IMR-90 (cell line): ENCODE data around the gene UCHL5. TPM values are rescaled to one million over a fixed set of nuclear protein-coding genes. Genes with fewer than 3 reads are reported as not detected.

Source experiments
- ATAC-seq: fragments of 200-7000 bp; cut with Tn5 transposase; 2 replicates; pipeline ENCODE4 v1.9.1; 2020; ENCODE audit warnings: low read depth, mild to moderate bottlenecking, moderate library complexity
- BruUV-seq: library from RNA; stranded (reverse); fragments of 400-500 nt; replicated peaks from 2 replicates; lab custom pipeline; 2021; lab: Mats Ljungman, UMichigan
- CTCF ChIA-PET: fragments of 300-600 bp; formaldehyde crosslinking; extraction: SDS; loops from one replicate; lab custom pipeline; 2021; ENCODE audit warnings: antibody characterized with exemption; lab: Yijun Ruan, JAX
- POLR2A ChIA-PET: fragments of 300-600 bp; sonication (Branson Sonifier 250); formaldehyde crosslinking; loops from one replicate; lab custom pipeline; 2022; ENCODE audit warnings: antibody characterized with exemption; ENCODE audit not compliant: unreplicated experiment; lab: Charles Lee
- DNase-seq: peaks from one replicate; pipeline ENCODE4 v3.0.0; 2013
- H2AFZ ChIP-seq: replicated peaks from 2 replicates; pipeline ENCODE3; 2013; ENCODE audit warnings: low read length, mild to moderate bottlenecking; ENCODE audit not compliant: poor library complexity
- H2AK5ac ChIP-seq: 2 replicates; pipeline ENCODE4 v1.6.1; 2013; ENCODE audit warnings: low read depth, low read length, inconsistent platforms
- H2AK9ac ChIP-seq: replicated peaks from 2 replicates; pipeline ENCODE3; 2013; ENCODE audit warnings: mild to moderate bottlenecking, low read depth, low read length, moderate library complexity; ENCODE audit not compliant: poor library complexity
- H2BK120ac ChIP-seq: 2 replicates; pipeline ENCODE4 v1.6.1; 2013; ENCODE audit warnings: low read depth, low read length, inconsistent platforms
- H2BK15ac ChIP-seq: 3 replicates; pipeline ENCODE4 v1.6.1; 2013; ENCODE audit warnings: low read depth, low read length, inconsistent platforms
- H2BK20ac ChIP-seq: 2 replicates; pipeline ENCODE4 v1.6.1; 2013; ENCODE audit warnings: low read depth, mild to moderate bottlenecking, inconsistent platforms, low read length, moderate library complexity
- H2BK5ac ChIP-seq: 2 replicates; pipeline ENCODE4 v1.6.1; 2013; ENCODE audit warnings: mild to moderate bottlenecking, low read depth, low read length, inconsistent platforms; ENCODE audit not compliant: poor library complexity, severe bottlenecking
- H3K14ac ChIP-seq: replicated peaks from 2 replicates; pipeline ENCODE4 v1.6.1; 2013; ENCODE audit warnings: low read depth, low read length, inconsistent platforms
- H3K18ac ChIP-seq: 2 replicates; pipeline ENCODE4 v1.6.1; 2013; ENCODE audit warnings: low read depth, low read length, control low read depth
- H3K23ac ChIP-seq: 2 replicates; pipeline ENCODE4 v1.6.1; 2013; ENCODE audit warnings: low read depth, low read length, inconsistent platforms
- H3K27ac ChIP-seq: 2 replicates; pipeline ENCODE4 v1.5.1; 2013; ENCODE audit warnings: mild to moderate bottlenecking, control low read depth, low read length; ENCODE audit not compliant: insufficient read depth
- H3K27me3 ChIP-seq: 2 replicates; pipeline ENCODE4 v1.6.1; 2013; ENCODE audit warnings: low read length; ENCODE audit not compliant: control insufficient read depth, insufficient read depth
- H3K36me3 ChIP-seq: 2 replicates; pipeline ENCODE4 v1.6.1; 2013; ENCODE audit warnings: low read length, mixed read lengths; ENCODE audit not compliant: control insufficient read depth, insufficient read depth
- H3K4ac ChIP-seq: 2 replicates; pipeline ENCODE4 v1.6.1; 2013; ENCODE audit warnings: low read depth, low read length, inconsistent platforms
- H3K4me1 ChIP-seq: 2 replicates; pipeline ENCODE4 v1.6.1; 2013; ENCODE audit warnings: low read length, mixed read lengths; ENCODE audit not compliant: control insufficient read depth, insufficient read depth
- H3K4me2 ChIP-seq: 2 replicates; pipeline ENCODE4 v1.6.1; 2013; ENCODE audit warnings: low read depth, mild to moderate bottlenecking, control low read depth, low read length, moderate library complexity
- H3K4me3 ChIP-seq: 2 replicates; pipeline ENCODE4 v1.5.1; 2013; ENCODE audit warnings: low read depth, mild to moderate bottlenecking, control low read depth, low read length, moderate library complexity; ENCODE audit not compliant: insufficient read depth
- H3K56ac ChIP-seq: 2 replicates; pipeline ENCODE4 v1.6.1; 2013; ENCODE audit warnings: low read length, inconsistent platforms; ENCODE audit not compliant: insufficient read depth; ENCODE audit errors: extremely low read depth
- H3K79me1 ChIP-seq, 2 experiments: 2 replicates each; pipeline ENCODE4 v1.6.1; 2013; ENCODE audit warnings: low read length in 2 of 2, inconsistent platforms in 1 of 2, low read depth in 1 of 2
- H3K9ac ChIP-seq: 2 replicates; pipeline ENCODE4 v1.6.1; 2013; ENCODE audit warnings: low read depth, low read length, control low read depth
- H3K9me1 ChIP-seq: 2 replicates; pipeline ENCODE4 v1.6.1; 2013; ENCODE audit warnings: low read length, inconsistent platforms; ENCODE audit not compliant: insufficient read depth
- H3K9me3 ChIP-seq: 2 replicates; pipeline ENCODE4 v1.6.1; 2013; ENCODE audit warnings: low read length; ENCODE audit not compliant: control insufficient read depth, insufficient read depth
- H4K20me1 ChIP-seq: 2 replicates; pipeline ENCODE4 v1.6.1; 2013; ENCODE audit warnings: low read length, inconsistent platforms; ENCODE audit not compliant: insufficient read depth
- H4K5ac ChIP-seq: 2 replicates; pipeline ENCODE4 v1.6.1; 2013; ENCODE audit warnings: mild to moderate bottlenecking, low read depth, low read length, control low read depth
- H4K8ac ChIP-seq, 2 experiments: 2 replicates each; pipeline ENCODE4 v1.6.1; 2013; ENCODE audit warnings: low read depth in 2 of 2, low read length in 2 of 2, control low read depth in 1 of 2, inconsistent platforms in 1 of 2
- H4K91ac ChIP-seq: 2 replicates; pipeline ENCODE4 v1.6.1; 2013; ENCODE audit warnings: low read depth, low read length, inconsistent platforms; ENCODE audit not compliant: insufficient read depth
- BHLHE40 ChIP-seq: fragments of 150-350 bp; IDR thresholded peaks from 2 replicates; pipeline ENCODE4 v1.6.1; 2016; ENCODE audit warnings: mild to moderate bottlenecking, low read depth, low read length
- CEBPB ChIP-seq: IDR thresholded peaks from 2 replicates; pipeline ENCODE4 v1.6.1; 2012; ENCODE audit warnings: low read depth, low read length, improper control_type of control experiment
- CTCF ChIP-seq: conservative IDR thresholded peaks from 2 replicates; pipeline ENCODE4 v1.5.1; 2012; ENCODE audit warnings: mild to moderate bottlenecking, low read depth, low read length, improper control_type of control experiment
- ELK1 ChIP-seq: fragments of 150-350 bp; IDR thresholded peaks from 2 replicates; pipeline ENCODE4 v1.6.1; 2016; ENCODE audit warnings: low read depth, mild to moderate bottlenecking, low read length, moderate library complexity, borderline replicate concordance
- FOS ChIP-seq: fragments of 150-350 bp; IDR thresholded peaks from 2 replicates; pipeline ENCODE4 v1.6.1; 2016; ENCODE audit warnings: low read depth, low read length
- MAFK ChIP-seq: IDR thresholded peaks from 2 replicates; pipeline ENCODE4 v1.6.1; 2012; ENCODE audit warnings: low read depth, low read length, improper control_type of control experiment
- MAZ ChIP-seq: IDR thresholded peaks from 2 replicates; pipeline ENCODE4 v1.6.1; 2012; ENCODE audit warnings: low read depth, mild to moderate bottlenecking, low read length, improper control_type of control experiment, moderate library complexity, borderline replicate concordance
- MXI1 ChIP-seq: IDR thresholded peaks from 2 replicates; pipeline ENCODE4 v1.6.1; 2012; ENCODE audit warnings: low read depth, mild to moderate bottlenecking, low read length, moderate library complexity, borderline replicate concordance
- POLR2A ChIP-seq: IDR thresholded peaks from 2 replicates; pipeline ENCODE4 v1.6.1; 2012; ENCODE audit warnings: mild to moderate bottlenecking, low read depth, low read length
- RCOR1 ChIP-seq: IDR thresholded peaks from 2 replicates; pipeline ENCODE4 v1.6.1; 2012; ENCODE audit warnings: mild to moderate bottlenecking, low read length, improper control_type of control experiment; ENCODE audit not compliant: insufficient replicate concordance
- RFX5 ChIP-seq: IDR thresholded peaks from 2 replicates; pipeline ENCODE4 v1.8.0; 2012; ENCODE audit warnings: low read depth, mild to moderate bottlenecking, low read length, moderate library complexity
- SMC3 ChIP-seq: fragments of 150-350 bp; IDR thresholded peaks from 2 replicates; pipeline ENCODE4 v1.6.1; 2016; ENCODE audit warnings: low read depth, mild to moderate bottlenecking, antibody characterized with exemption, low read length, moderate library complexity
- USF2 ChIP-seq: fragments of 150-350 bp; IDR thresholded peaks from 2 replicates; pipeline ENCODE4 v1.6.1; 2017; ENCODE audit warnings: mild to moderate bottlenecking, antibody characterized with exemption, low read length, low read depth
- WGBS, 2 experiments: methylation state at CpG; one replicate each; pipeline versions ENCODE4 v1.1.5 to v1.1.7; 2013; ENCODE audit warnings: missing lambda C conversion rate in 2 of 2; ENCODE audit not compliant: insufficient read length in 1 of 2; ENCODE audit errors: extremely low coverage in 2 of 2; 5-methylcytosine and 5-hydroxymethylcytosine counted together
- dilution Hi-C: fragments of 300-500 bp; cut with HindIII; formaldehyde crosslinking; loops from one replicate; pipeline ENCODE4 v1.14.3; 2018; ENCODE audit warnings: low sequenced_read_pairs; ENCODE audit not compliant: unreplicated experiment
- in situ Hi-C: fragments of 300-500 bp; cut with MboI; formaldehyde crosslinking; loops from 3 replicates; pipeline ENCODE4 v1.14.3; 2019; ENCODE audit warnings: low sequenced_read_pairs, inconsistent platforms, mixed read lengths
- intact Hi-C: fragments of 100-400 bp; cut with micrococcal nuclease; formaldehyde crosslinking; loops from 2 replicates; pipeline ENCODE4 v1.10.0; 2022
- polyA plus RNA-seq, 3 experiments: library from polyadenylated mRNA; depleted of rRNA; stranded (reverse); fragments of >200 nt; gene quantifications; 2 replicates each; pipeline ENCODE4 v1.2.3, GENCODE V29; 2012; ENCODE audit warnings: low replicate concordance in 1 of 3
- total RNA-seq: library from RNA; depleted of rRNA; stranded (reverse); fragments of >200 nt; gene quantifications from 2 replicates; pipeline ENCODE4 v1.2.3, GENCODE V29; 2012

Gene UCHL5
- total and polyA plus RNA-seq, 2 of the 4 experiments (the other 2 are of a cell fraction) = 12.9 to 18.4 TPM

- no peak for TF ChIP-seq RCOR1
- no peak for TF ChIP-seq MAFK
- TF ChIP-seq CTCF = no peak
Measured at GRCh38 chr1:193108471-193108870, 49.3 kb upstream of the UCHL5 start (continued).

- no TSS peak for BruUV-seq
- H2AK5ac ChIP-seq = peak overlapping the region; percentile 23; the same call in 1 of the 2 replicates
- H3K27me3 ChIP-seq = no peaks in the 10 kb centered on the region
- in situ Hi-C loops (no loop called here), dilution Hi-C loops (no loop called here), intact Hi-C loops (loop anchor here (1.0 to 2.0 kb wide), 2 partner anchors 17 to 47 kb away; partner anchors contain the start of genes CDC73, RO60 and UCHL5)
- H4K5ac ChIP-seq = peak overlapping the region; percentile 40
- 0 out of 2 replicates have a peak overlapping the region, but pooled peaks have one; percentile 72 for H2BK20ac ChIP-seq
- H2BK5ac ChIP-seq = peak overlapping the region; percentile 77
- H2AK9ac ChIP-seq = no peak overlapping the region
- POLR2A ChIA-PET = interaction anchor here (0.6 to 0.9 kb wide), 2 partner anchors 10 to 34 kb away, joined by 3 read pairs; no protein-coding TSS in a partner anchor
- ATAC-seq (no peak), DNase-seq (no peak)
- H3K9ac ChIP-seq = peak overlapping the region; percentile 80
- H4K20me1 ChIP-seq = peaks cover 8% of the 10 kb centered on the region; the same call in 1 of the 2 replicates
- H3K4me2 ChIP-seq = peak overlapping the region; percentile 69
- H3K56ac ChIP-seq = peak overlapping the region; percentile 84; the same call in 1 of the 2 replicates
- H3K79me1 ChIP-seq = peaks cover 7 to 27% of the 10 kb centered on the region in 2 experiments
- TF ChIP-seq CEBPB = no peak
- TF ChIP-seq MXI1 = no peak
- TF ChIP-seq SMC3 = no peak
- TF ChIP-seq POLR2A = no peak
- no peak for TF ChIP-seq BHLHE40
- no peak for TF ChIP-seq ELK1
- TF ChIP-seq MAFK = no peak
- TF ChIP-seq USF2 = no peak
- TF ChIP-seq FOS = no peak
- TF ChIP-seq RFX5 = no peak
- TF ChIP-seq MAZ = no peak
- peak overlapping the region; percentile 62 for H4K91ac ChIP-seq
- CTCF ChIA-PET = no interaction called here
- H2AFZ ChIP-seq = peak overlapping the region; percentile 95
- H3K18ac ChIP-seq = peak overlapping the region; percentile 14
- WGBS, 2 experiments = 67% methylated on average over 1 of the region's 4 CpGs; no CpG with 5 or more reads in 1 of the 2 experiments
- H2BK120ac ChIP-seq = peak overlapping the region; percentile 56
- peak overlapping the region; percentile 75 for H3K27ac ChIP-seq
- H3K4ac ChIP-seq = peak overlapping the region; percentile 88; the same call in 1 of the 2 replicates
- H3K9me1 ChIP-seq = peaks cover 2% of the 10 kb centered on the region; the same call in 1 of the 2 replicates
- H3K4me1 ChIP-seq = no peaks in the 10 kb centered on the region
- H3K14ac ChIP-seq = peak overlapping the region; percentile 80
- H2BK15ac ChIP-seq = peak overlapping the region; percentile 72; the same call in 2 of the 3 replicates
- H3K23ac ChIP-seq = peak overlapping the region; percentile 73
- H4K8ac ChIP-seq = peak overlapping the region; percentile 53 to 92
- H3K4me3 ChIP-seq = peak overlapping the region; percentile 90
- no peaks in the 10 kb centered on the region for H3K9me3 ChIP-seq
- H3K36me3 ChIP-seq = no peaks in the 10 kb centered on the region
Measured at GRCh38 chr1:193105821-193106177, 46.6 kb upstream of the UCHL5 start.
